ENCODE data around the gene LHPP. TPM values are rescaled to one million over a fixed set of nuclear protein-coding genes. Genes with fewer than 3 reads are reported as not detected.
"Not testable (repeated sequence)": the region's sequence is repeated elsewhere in the genome, so short reads cannot be mapped to it uniquely, and the experiment has no call there.

Gene LHPP
- total and polyA plus RNA-seq, 4 experiments from 2014 or later, result 17.9 to 22.4 (median 19.2) TPM

- Mint-ChIP-seq H3K9me3 (peaks cover 0 to 14% (median 6%) of the 10 kb centered on the region in 8 donors), H3K27me3 (no peaks in the 10 kb centered on the region), H3K4me3 (no peak overlapping the region), H3K36me3 (peaks cover 4 to 22% of the 10 kb centered on the region in 2 donors), H3K27ac (peak overlapping the region in 1 of 7 donors; percentile 12), H3K4me1 (peaks cover 0 to 3% (median 0%) of the 10 kb centered on the region in 4 donors)
- no peaks in the 10 kb centered on the region for H3K27me3 ChIP-seq (ENCODE audit: insufficient read depth, low read length)
- POLR2A ChIA-PET (ENCODE audit: partially characterized antibody), result no interaction called here
- H3K4me3 ChIP-seq (ENCODE audit: low read length in 2 of 2), result no peak overlapping the region
- intact Hi-C loops (cut with micrococcal nuclease), result no loop called here
- no peaks in the 10 kb centered on the region for H3K4me1 ChIP-seq (ENCODE audit: insufficient read depth, low read length)
- no peaks in the 10 kb centered on the region for H3K36me3 ChIP-seq (ENCODE audit: insufficient read depth, low read length)
- DNase-seq, result no peak
- H3K27ac ChIP-seq (ENCODE audit: low read depth, low read length), result no peak overlapping the region
- CTCF ChIA-PET (ENCODE audit: partially characterized antibody), result no interaction called here
- H3K9me3 ChIP-seq (ENCODE audit: control insufficient read depth in 1 of 2, low read length in 2 of 2), result no peaks in the 10 kb centered on the region
These were observed 117.4 kb downstream of the LHPP start for GRCh38 chr10:124579011-124579399.

DNA sequence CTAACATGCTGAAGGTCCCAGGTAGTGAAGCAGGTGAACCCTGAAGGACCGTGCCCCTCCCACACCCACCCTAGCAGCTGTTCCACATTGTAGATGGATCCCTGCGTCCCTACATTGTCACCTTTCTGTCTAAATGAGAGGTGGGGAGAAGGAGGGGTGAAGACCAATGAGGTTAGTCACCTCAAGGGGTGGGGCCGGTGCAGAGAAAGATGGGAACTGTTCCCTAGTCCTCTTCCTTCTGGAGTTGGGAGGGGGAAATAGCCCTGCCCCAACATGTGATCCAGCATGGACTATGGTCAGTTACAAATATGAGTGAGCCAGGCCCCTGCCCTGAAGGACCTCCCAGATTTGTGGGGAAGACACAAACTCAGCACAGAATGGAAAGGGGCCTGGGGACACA, 124.5 kb downstream of the LHPP start:
- Histone ChIP-seq H3K27me3 (ENCODE audit: insufficient read depth, low read length) (no peaks in the 10 kb centered on the region), H3K9me3 (ENCODE audit: control insufficient read depth in 1 of 2, low read length in 2 of 2) (no peaks in the 10 kb centered on the region), H3K4me3 (ENCODE audit: low read length in 2 of 2) (no peak overlapping the region), H3K4me1 (ENCODE audit: insufficient read depth, low read length) (no peaks in the 10 kb centered on the region), H3K36me3 (ENCODE audit: insufficient read depth, low read length) (no peaks in the 10 kb centered on the region), H3K27ac (ENCODE audit: low read depth, low read length) (no peak overlapping the region)
- POLR2A ChIA-PET (ENCODE audit: partially characterized antibody), result no interaction called here
- DNase-seq, result no peak
- Mint-ChIP-seq H3K9me3 (peaks cover 0 to 10% (median 2%) of the 10 kb centered on the region in 8 donors), H3K4me1 (peaks cover 0 to under 1% (median 0%) of the 10 kb centered on the region in 4 donors), H3K27ac (no peak overlapping the region), H3K4me3 (no peak overlapping the region), H3K27me3 (no peaks in the 10 kb centered on the region), H3K36me3 (peaks cover 1 to 18% of the 10 kb centered on the region in 2 donors)
- intact Hi-C loops (cut with micrococcal nuclease), result no loop called here
- CTCF ChIA-PET (ENCODE audit: partially characterized antibody), result interaction anchor here (1.0 kb wide), 1 partner anchor 155 kb away, joined by 4 read pairs; no protein-coding TSS in a partner anchor

DNA sequence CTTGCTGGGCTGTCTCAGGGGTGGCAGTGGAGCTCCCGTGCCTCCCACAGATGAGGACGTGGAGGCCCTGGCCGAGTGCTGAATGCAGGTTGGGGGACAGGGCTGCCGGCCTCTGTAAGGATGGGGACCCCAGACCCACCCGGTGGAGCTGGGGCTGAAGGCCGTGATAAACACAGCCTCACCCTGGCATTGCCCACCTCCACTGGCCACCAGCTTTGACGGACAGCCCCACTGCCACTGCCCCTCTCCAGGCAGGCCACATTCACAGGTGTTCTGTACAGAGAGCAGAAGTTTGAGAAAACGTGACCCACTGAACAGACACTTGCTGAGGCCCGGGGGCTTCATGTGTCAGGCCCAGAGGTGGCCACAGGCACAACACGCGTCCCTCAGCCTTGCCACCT, 126.2 kb downstream of the LHPP start:
- ChIA-PET POLR2A (ENCODE audit: partially characterized antibody) (no interaction called here), CTCF (ENCODE audit: partially characterized antibody) (interaction anchor here (0.7 kb wide), 1 partner anchor 174 kb away, joined by 3 read pairs; no protein-coding TSS in a partner anchor)
- H3K4me3 Mint-ChIP-seq, result no peak overlapping the region
- intact Hi-C loops (cut with micrococcal nuclease), result no loop called here
- H3K4me1 Mint-ChIP-seq, result no peaks in the 10 kb centered on the region
- H3K4me1 ChIP-seq (ENCODE audit: insufficient read depth, low read length), result no peaks in the 10 kb centered on the region
- H3K36me3 Mint-ChIP-seq, result peaks cover under 1 to 10% of the 10 kb centered on the region in 2 donors
- H3K27me3 Mint-ChIP-seq, result no peaks in the 10 kb centered on the region
- H3K9me3 Mint-ChIP-seq, result peaks cover 0 to 4% (median under 1%) of the 10 kb centered on the region in 8 donors
- no peaks in the 10 kb centered on the region for H3K9me3 ChIP-seq (ENCODE audit: control insufficient read depth in 1 of 2, low read length in 2 of 2)
- H3K4me3 ChIP-seq (ENCODE audit: low read length in 2 of 2), result no peak overlapping the region
- no peak overlapping the region for H3K27ac ChIP-seq (ENCODE audit: low read depth, low read length)
- DNase-seq, result no peak
- H3K27me3 ChIP-seq (ENCODE audit: insufficient read depth, low read length), result no peaks in the 10 kb centered on the region
- H3K36me3 ChIP-seq (ENCODE audit: insufficient read depth, low read length), result no peaks in the 10 kb centered on the region
- H3K27ac Mint-ChIP-seq, result no peak overlapping the region

DNA sequence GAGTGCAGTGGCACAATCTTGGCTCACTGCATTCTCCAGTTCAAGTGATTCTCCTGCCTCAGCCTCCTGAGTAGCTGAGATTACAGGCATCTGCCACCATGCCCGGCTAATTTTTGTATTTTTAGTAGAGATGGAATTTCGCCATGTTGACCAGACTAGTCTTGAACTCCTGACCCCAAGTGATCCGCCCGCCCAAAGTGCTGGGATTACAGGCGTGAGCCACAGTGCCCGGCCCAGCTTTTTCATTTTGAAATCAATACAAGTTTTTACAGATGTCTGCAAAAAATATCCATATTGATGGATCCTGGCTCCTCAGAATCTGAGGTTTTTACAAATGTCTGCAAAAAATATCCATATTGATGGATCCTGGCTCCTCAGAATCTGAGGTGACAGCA, 126.7 kb downstream of the LHPP start:
- POLR2A ChIA-PET (ENCODE audit: partially characterized antibody); CTCF ChIA-PET (ENCODE audit: partially characterized antibody); intact Hi-C loops (cut with micrococcal nuclease): not testable (repeated sequence)

DNA sequence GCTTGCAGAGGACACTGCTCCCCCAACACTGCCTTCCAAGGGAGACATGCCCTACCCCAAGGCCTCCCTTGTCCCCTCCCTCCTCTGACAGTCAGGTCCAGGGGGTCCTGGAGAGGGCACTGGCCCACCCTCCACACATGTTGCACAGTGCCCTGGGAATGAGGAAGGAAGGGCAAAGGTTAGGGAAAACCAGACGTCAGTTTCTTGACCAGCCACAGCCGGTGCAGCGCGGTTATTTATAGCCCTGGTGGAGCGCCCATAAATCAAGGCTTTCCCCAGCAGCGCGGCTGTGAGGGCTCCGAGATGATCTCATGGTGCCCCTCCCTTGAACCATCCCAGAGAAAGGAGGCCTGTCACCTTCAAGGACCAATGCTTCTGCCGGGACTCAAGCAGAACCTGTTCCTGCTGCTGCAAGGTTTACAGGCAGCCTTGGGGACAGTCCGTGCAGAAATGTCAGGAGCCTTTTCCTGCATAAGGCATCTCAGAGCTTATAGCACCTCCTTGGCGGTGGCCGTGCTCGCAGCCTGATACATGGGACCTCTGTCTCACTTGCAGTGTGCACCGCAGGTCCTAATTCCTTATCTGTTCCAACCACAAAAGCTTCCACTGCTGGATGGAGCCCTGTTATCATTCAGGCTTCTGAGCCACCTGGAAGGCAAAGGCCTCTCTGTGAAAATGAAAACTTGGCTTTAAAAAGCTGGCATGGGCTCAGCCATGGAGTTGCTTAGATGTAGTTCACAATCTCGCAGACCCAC, 127.3 kb downstream of the LHPP start:
- Histone ChIP-seq H3K4me1 (ENCODE audit: insufficient read depth, low read length) (no peaks in the 10 kb centered on the region), H3K27ac (ENCODE audit: low read depth, low read length) (no peak overlapping the region), H3K27me3 (ENCODE audit: insufficient read depth, low read length) (no peaks in the 10 kb centered on the region), H3K4me3 (ENCODE audit: low read length in 2 of 2) (no peak overlapping the region), H3K36me3 (ENCODE audit: insufficient read depth, low read length) (no peaks in the 10 kb centered on the region), H3K9me3 (ENCODE audit: control insufficient read depth in 1 of 2, low read length in 2 of 2) (no peaks in the 10 kb centered on the region)
- POLR2A ChIA-PET (ENCODE audit: partially characterized antibody), result no interaction called here
- Mint-ChIP-seq H3K27ac (no peak overlapping the region), H3K27me3 (no peaks in the 10 kb centered on the region), H3K4me1 (no peaks in the 10 kb centered on the region), H3K9me3 (peaks cover 0 to 3% (median 0%) of the 10 kb centered on the region in 8 donors), H3K4me3 (no peak overlapping the region), H3K36me3 (peaks cover 0 to 1% of the 10 kb centered on the region in 2 donors)
- intact Hi-C loops (cut with micrococcal nuclease), result no loop called here
- DNase-seq, result no peak
- CTCF ChIA-PET (ENCODE audit: partially characterized antibody), result no interaction called here

More for the DNA sequence above, 126.7 kb downstream of the LHPP start:
- H3K36me3 ChIP-seq (ENCODE audit: insufficient read depth, low read length); H3K9me3 ChIP-seq (ENCODE audit: control insufficient read depth in 1 of 2, low read length in 2 of 2); H3K4me1 ChIP-seq (ENCODE audit: insufficient read depth, low read length); H3K36me3 Mint-ChIP-seq; H3K27ac ChIP-seq (ENCODE audit: low read depth, low read length); H3K27me3 Mint-ChIP-seq; H3K9me3 Mint-ChIP-seq; H3K4me3 Mint-ChIP-seq; H3K27ac Mint-ChIP-seq; DNase-seq; H3K4me3 ChIP-seq (ENCODE audit: low read length in 2 of 2); H3K27me3 ChIP-seq (ENCODE audit: insufficient read depth, low read length); H3K4me1 Mint-ChIP-seq: not testable (repeated sequence)

DNA sequence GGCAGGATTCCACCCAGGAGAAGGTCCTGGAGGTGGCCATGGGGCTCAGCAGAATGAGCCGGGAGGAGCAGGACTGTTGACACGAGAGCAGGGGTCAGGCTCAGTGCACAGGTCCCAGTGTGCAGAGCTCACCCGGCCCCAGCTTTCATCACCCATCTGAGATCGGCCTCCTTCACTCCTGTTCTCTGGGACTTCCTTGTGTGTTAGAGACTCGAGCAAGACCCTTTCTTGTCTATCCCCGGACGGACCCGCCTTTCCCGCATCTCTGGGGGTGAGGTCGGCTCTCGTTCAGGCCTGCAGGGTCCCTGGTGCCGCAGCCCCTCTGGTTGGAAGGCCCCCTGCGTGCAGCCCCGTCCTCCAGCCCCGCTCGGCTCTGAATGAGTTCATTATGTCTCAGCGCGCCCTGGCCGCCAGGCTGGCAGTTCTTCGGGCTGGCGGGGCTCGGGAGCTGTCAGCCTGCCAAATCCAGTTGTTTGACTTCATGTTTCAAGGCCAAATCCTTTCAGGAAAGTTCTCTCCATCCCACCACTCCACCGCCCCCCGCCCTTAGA, 127.9 kb downstream of the LHPP start:
- intact Hi-C loops (cut with micrococcal nuclease), result no loop called here
- Histone ChIP-seq H3K9me3 (ENCODE audit: control insufficient read depth in 1 of 2, low read length in 2 of 2) (no peaks in the 10 kb centered on the region), H3K4me1 (ENCODE audit: insufficient read depth, low read length) (no peaks in the 10 kb centered on the region), H3K4me3 (ENCODE audit: low read length in 2 of 2) (no peak overlapping the region), H3K27ac (ENCODE audit: low read depth, low read length) (no peak overlapping the region), H3K27me3 (ENCODE audit: insufficient read depth, low read length) (no peaks in the 10 kb centered on the region), H3K36me3 (ENCODE audit: insufficient read depth, low read length) (no peaks in the 10 kb centered on the region)
- Mint-ChIP-seq H3K4me1 (no peaks in the 10 kb centered on the region), H3K4me3 (no peak overlapping the region), H3K27me3 (no peaks in the 10 kb centered on the region), H3K36me3 (no peaks in the 10 kb centered on the region), H3K27ac (no peak overlapping the region), H3K9me3 (peaks cover 0 to 3% (median 0%) of the 10 kb centered on the region in 8 donors)
- no peak for DNase-seq
- ChIA-PET POLR2A (ENCODE audit: partially characterized antibody) (no interaction called here), CTCF (ENCODE audit: partially characterized antibody) (no interaction called here)

GRCh38 chr10:124590216-124591122, 128.8 kb downstream of the LHPP start:
- peak overlapping the region in 1 of 7 donors; percentile 55 for H3K27ac Mint-ChIP-seq
- POLR2A ChIA-PET (ENCODE audit: partially characterized antibody), result no interaction called here
- no peak for DNase-seq
- CTCF ChIA-PET (ENCODE audit: partially characterized antibody), result no interaction called here
- H3K36me3 ChIP-seq (ENCODE audit: insufficient read depth, low read length), result no peaks in the 10 kb centered on the region
- intact Hi-C loops (cut with micrococcal nuclease), result no loop called here
- no peak overlapping the region for H3K4me3 ChIP-seq (ENCODE audit: low read length in 2 of 2)
- no peaks in the 10 kb centered on the region for H3K4me1 ChIP-seq (ENCODE audit: insufficient read depth, low read length)
- H3K4me3 Mint-ChIP-seq, result no peak overlapping the region
- H3K27me3 ChIP-seq (ENCODE audit: insufficient read depth, low read length), result no peaks in the 10 kb centered on the region
- H3K9me3 Mint-ChIP-seq, result peaks cover 0 to 3% (median 0%) of the 10 kb centered on the region in 8 donors
- H3K4me1 Mint-ChIP-seq, result peaks cover 0 to 2% (median 1%) of the 10 kb centered on the region in 4 donors
- H3K27me3 Mint-ChIP-seq, result no peaks in the 10 kb centered on the region
- H3K36me3 Mint-ChIP-seq, result no peaks in the 10 kb centered on the region
- no peak overlapping the region for H3K27ac ChIP-seq (ENCODE audit: low read depth, low read length)
- no peaks in the 10 kb centered on the region for H3K9me3 ChIP-seq (ENCODE audit: control insufficient read depth in 1 of 2, low read length in 2 of 2)

All from CD4-positive, alpha-beta memory T cell (primary cell).